NCI-H1092 treated with DMSO at 0.1 percent for 48 hours (cell line): ENCODE measurements around the gene CEP57L1.
A peak's percentile ranks its signal among the peaks of the same experiment; 100 is the strongest.

Source experiments
- DNase-seq: peaks from one replicate; lab custom pipeline; 2025; lab: John Stamatoyannopoulos, UW

CEP57L1 gene

GRCh38 chr6:109095036-109095834 lies at the start of gene CEP57L1:
CEP57L1 (plus strand) TSS chr6:109095507; CDS start chr6:109145222, 49,715 bp downstream.
- DNase-seq: peak; percentile 98

- no peak for DNase-seq
These were observed 47.1 kb upstream of the CEP57L1 start for GRCh38 chr6:109048176-109048575.

- no peak for DNase-seq
These were observed 46.5 kb upstream of the CEP57L1 start for GRCh38 chr6:109048670-109049415.

- DNase-seq: no peak
These were observed 45.3 kb upstream of the CEP57L1 start for GRCh38 chr6:109050012-109050411.

- DNase-seq: no peak
These were observed 44.7 kb upstream of the CEP57L1 start for GRCh38 chr6:109050447-109051102.

GRCh38 chr6:109051301-109052017 lies 43.8 kb upstream of the CEP57L1 start:
- no peak for DNase-seq

GRCh38 chr6:109052018-109052651 lies 43.2 kb upstream of the CEP57L1 start:
- DNase-seq: no peak

- DNase-seq: no peak
These were observed 42.5 kb upstream of the CEP57L1 start for GRCh38 chr6:109052852-109053251.

GRCh38 chr6:109053336-109053735 lies 42.0 kb upstream of the CEP57L1 start:
- DNase-seq: no peak

- DNase-seq: no peak
These were observed 39.5 kb upstream of the CEP57L1 start for GRCh38 chr6:109055771-109056235.

- DNase-seq: no peak
These were observed 38.6 kb upstream of the CEP57L1 start for GRCh38 chr6:109056661-109057060.

GRCh38 chr6:109058620-109059019 lies 36.7 kb upstream of the CEP57L1 start:
- DNase-seq: no peak

GRCh38 chr6:109059153-109059552 lies 36.2 kb upstream of the CEP57L1 start:
- DNase-seq: no peak

- DNase-seq: no peak
These were observed 35.7 kb upstream of the CEP57L1 start for GRCh38 chr6:109059571-109060021.

- DNase-seq: no peak
These were observed 34.7 kb upstream of the CEP57L1 start for GRCh38 chr6:109060571-109060970.

GRCh38 chr6:109062216-109062615 lies 33.1 kb upstream of the CEP57L1 start:
- no peak for DNase-seq

GRCh38 chr6:109062767-109063352 lies 32.4 kb upstream of the CEP57L1 start:
- no peak for DNase-seq

GRCh38 chr6:109069746-109070145 lies 25.6 kb upstream of the CEP57L1 start:
- DNase-seq: no peak

GRCh38 chr6:109071125-109071917 lies 24.0 kb upstream of the CEP57L1 start:
- no peak for DNase-seq
